Activated naive CD8-positive, alpha-beta T cell treated with anti-CD3 and anti-CD28 coated beads for 36 hours (primary cell): ENCODE results near the gene DNAJC7. TPM values are rescaled to one million over a fixed set of nuclear protein-coding genes. Genes with fewer than 3 reads are reported as not detected.

ENCODE experiments used
- DNase-seq: peaks from one replicate; pipeline ENCODE4 v3.0.0; 2021
- H3K27ac Mint-ChIP-seq: one replicate; pipeline ENCODE4 v1.8.0; 2022; ENCODE audit warnings: mild to moderate bottlenecking, moderate library complexity, mixed read lengths
- H3K27me3 Mint-ChIP-seq: one replicate; pipeline ENCODE4 v1.8.0; 2022; ENCODE audit warnings: mild to moderate bottlenecking, mixed read lengths
- H3K36me3 Mint-ChIP-seq: one replicate; pipeline ENCODE4 v1.8.0; 2021; ENCODE audit warnings: mild to moderate bottlenecking, mixed read lengths
- H3K4me1 Mint-ChIP-seq: one replicate; pipeline ENCODE4 v1.8.0; 2021; ENCODE audit warnings: mixed read lengths
- H3K4me3 Mint-ChIP-seq: one replicate; pipeline ENCODE4 v1.8.0; 2022; ENCODE audit warnings: mild to moderate bottlenecking, moderate library complexity, mixed read lengths
- H3K9me3 Mint-ChIP-seq: one replicate; pipeline ENCODE4 v1.8.0; 2022; ENCODE audit warnings: mixed read lengths
- total RNA-seq, 2 experiments: library from RNA; stranded (reverse); gene quantifications; one replicate each; pipeline ENCODE4 v1.2.3, GENCODE V29; 2021

The DNAJC7 gene
- total RNA-seq, 2 experiments from 2014 or later, result 103 to 106 TPM

GRCh38 chr17:42050393-42051012 is 33.3 kb upstream of the DNAJC7 start, which contains the start of gene C17orf113:
Gene C17orf113, minus strand, starts transcription at chr17:42050601. Its CDS starts 7,225 bp downstream, at chr17:42043376.
- Mint-ChIP-seq H3K27ac (no peak within 1 kb of the TSS), H3K4me3 (peak within 1 kb of the TSS; percentile 65), H3K27me3 (peaks cover 43% of the 10 kb centered on the region)

GRCh38 chr17:42049834-42050392 is 32.7 kb upstream of the DNAJC7 start:
- Mint-ChIP-seq H3K27me3 (peaks cover 39% of the 10 kb centered on the region), H3K9me3 (no peaks in the 10 kb centered on the region), H3K4me3 (peak overlapping the region; percentile 64), H3K27ac (no peak overlapping the region), H3K4me1 (peaks cover 4% of the 10 kb centered on the region), H3K36me3 (no peaks in the 10 kb centered on the region)
- DNase-seq, result no peak

More at GRCh38 chr17:42050393-42051012, 33.3 kb upstream of the DNAJC7 start, which contains the start of gene C17orf113:
- no peaks in the 10 kb centered on the region for H3K36me3 Mint-ChIP-seq
- DNase-seq, result peak; percentile 64
- H3K4me1 Mint-ChIP-seq, result peaks cover 4% of the 10 kb centered on the region
- no peaks in the 10 kb centered on the region for H3K9me3 Mint-ChIP-seq

- no peak overlapping the region for H3K27ac Mint-ChIP-seq
- no peaks in the 10 kb centered on the region for H3K36me3 Mint-ChIP-seq
- no peak for DNase-seq
- peaks cover 4% of the 10 kb centered on the region for H3K4me1 Mint-ChIP-seq
- H3K9me3 Mint-ChIP-seq, result no peaks in the 10 kb centered on the region
- peaks cover 23% of the 10 kb centered on the region for H3K27me3 Mint-ChIP-seq
- H3K4me3 Mint-ChIP-seq, result no peak overlapping the region
Measured at GRCh38 chr17:42047343-42047742, 30.1 kb upstream of the DNAJC7 start.

GRCh38 chr17:42045719-42046118 is 28.5 kb upstream of the DNAJC7 start:
- peaks cover 9% of the 10 kb centered on the region for H3K27me3 Mint-ChIP-seq
- no peaks in the 10 kb centered on the region for H3K36me3 Mint-ChIP-seq
- H3K4me1 Mint-ChIP-seq, result peaks cover 3% of the 10 kb centered on the region
- H3K9me3 Mint-ChIP-seq, result no peaks in the 10 kb centered on the region
- H3K4me3 Mint-ChIP-seq, result no peak overlapping the region
- H3K27ac Mint-ChIP-seq, result no peak overlapping the region
- no peak for DNase-seq

GRCh38 chr17:42042598-42043319 is 25.5 kb upstream of the DNAJC7 start:
- H3K36me3 Mint-ChIP-seq, result no peaks in the 10 kb centered on the region
- H3K27ac Mint-ChIP-seq, result no peak overlapping the region
- DNase-seq, result no peak
- H3K4me1 Mint-ChIP-seq, result peaks cover 5% of the 10 kb centered on the region
- H3K4me3 Mint-ChIP-seq, result no peak overlapping the region
- H3K27me3 Mint-ChIP-seq, result peaks cover 11% of the 10 kb centered on the region
- H3K9me3 Mint-ChIP-seq, result no peaks in the 10 kb centered on the region

GRCh38 chr17:42041619-42042018 is 24.4 kb upstream of the DNAJC7 start:
- Mint-ChIP-seq H3K27ac (peak overlapping the region; percentile 17), H3K4me3 (no peak overlapping the region), H3K27me3 (peaks cover 15% of the 10 kb centered on the region), H3K9me3 (no peaks in the 10 kb centered on the region), H3K36me3 (no peaks in the 10 kb centered on the region), H3K4me1 (peaks cover 5% of the 10 kb centered on the region)
- no peak for DNase-seq

- H3K27me3 Mint-ChIP-seq, result peaks cover 15% of the 10 kb centered on the region
- H3K4me3 Mint-ChIP-seq, result no peak overlapping the region
- no peak for DNase-seq
- H3K27ac Mint-ChIP-seq, result no peak overlapping the region
- no peaks in the 10 kb centered on the region for H3K9me3 Mint-ChIP-seq
- H3K36me3 Mint-ChIP-seq, result no peaks in the 10 kb centered on the region
- H3K4me1 Mint-ChIP-seq, result peaks cover 5% of the 10 kb centered on the region
Measured at GRCh38 chr17:42040818-42041217, 23.6 kb upstream of the DNAJC7 start.

GRCh38 chr17:42039794-42040763 is 22.8 kb upstream of the DNAJC7 start:
- Mint-ChIP-seq H3K4me1 (peaks cover 5% of the 10 kb centered on the region), H3K27me3 (peaks cover 15% of the 10 kb centered on the region), H3K9me3 (no peaks in the 10 kb centered on the region), H3K27ac (no peak overlapping the region), H3K4me3 (no peak overlapping the region), H3K36me3 (no peaks in the 10 kb centered on the region)
- no peak for DNase-seq

- Mint-ChIP-seq H3K9me3 (no peaks in the 10 kb centered on the region), H3K27me3 (peaks cover 15% of the 10 kb centered on the region), H3K27ac (no peak overlapping the region), H3K4me3 (no peak overlapping the region), H3K4me1 (peaks cover 10% of the 10 kb centered on the region), H3K36me3 (no peaks in the 10 kb centered on the region)
- DNase-seq, result no peak
Measured at GRCh38 chr17:42038221-42038973, 21.2 kb upstream of the DNAJC7 start.

- peaks cover 10% of the 10 kb centered on the region for H3K27me3 Mint-ChIP-seq
- no peaks in the 10 kb centered on the region for H3K9me3 Mint-ChIP-seq
- H3K27ac Mint-ChIP-seq, result no peak overlapping the region
- peaks cover 10% of the 10 kb centered on the region for H3K4me1 Mint-ChIP-seq
- no peaks in the 10 kb centered on the region for H3K36me3 Mint-ChIP-seq
- no peak overlapping the region for H3K4me3 Mint-ChIP-seq
- no peak for DNase-seq
Measured at GRCh38 chr17:42034059-42034458, 16.8 kb upstream of the DNAJC7 start.

- DNase-seq, result no peak
- Mint-ChIP-seq H3K27me3 (no peaks in the 10 kb centered on the region), H3K4me3 (no peak overlapping the region), H3K9me3 (no peaks in the 10 kb centered on the region), H3K36me3 (no peaks in the 10 kb centered on the region), H3K27ac (no peak overlapping the region), H3K4me1 (peaks cover 5% of the 10 kb centered on the region)
Measured at GRCh38 chr17:42031584-42031983, 14.3 kb upstream of the DNAJC7 start.

- Mint-ChIP-seq H3K36me3 (peaks cover 3% of the 10 kb centered on the region), H3K27me3 (no peaks in the 10 kb centered on the region), H3K27ac (no peak overlapping the region), H3K9me3 (no peaks in the 10 kb centered on the region), H3K4me1 (peaks cover 10% of the 10 kb centered on the region), H3K4me3 (no peak overlapping the region)
- no peak for DNase-seq
Measured at GRCh38 chr17:42028791-42029127, 11.5 kb upstream of the DNAJC7 start.

GRCh38 chr17:42027961-42028790 is 10.9 kb upstream of the DNAJC7 start:
- H3K27me3 Mint-ChIP-seq, result no peaks in the 10 kb centered on the region
- no peak for DNase-seq
- no peak overlapping the region for H3K4me3 Mint-ChIP-seq
- peaks cover 9% of the 10 kb centered on the region for H3K4me1 Mint-ChIP-seq
- peaks cover 3% of the 10 kb centered on the region for H3K36me3 Mint-ChIP-seq
- H3K27ac Mint-ChIP-seq, result no peak overlapping the region
- no peaks in the 10 kb centered on the region for H3K9me3 Mint-ChIP-seq

- Mint-ChIP-seq H3K27ac (no peak overlapping the region), H3K36me3 (peaks cover 3% of the 10 kb centered on the region), H3K9me3 (no peaks in the 10 kb centered on the region), H3K4me1 (peaks cover 9% of the 10 kb centered on the region), H3K27me3 (no peaks in the 10 kb centered on the region), H3K4me3 (no peak overlapping the region)
- no peak for DNase-seq
Measured at GRCh38 chr17:42027590-42027889, 10.3 kb upstream of the DNAJC7 start.
